ENCODE measurements around the gene ROBO1.

Gene ROBO1

DNA sequence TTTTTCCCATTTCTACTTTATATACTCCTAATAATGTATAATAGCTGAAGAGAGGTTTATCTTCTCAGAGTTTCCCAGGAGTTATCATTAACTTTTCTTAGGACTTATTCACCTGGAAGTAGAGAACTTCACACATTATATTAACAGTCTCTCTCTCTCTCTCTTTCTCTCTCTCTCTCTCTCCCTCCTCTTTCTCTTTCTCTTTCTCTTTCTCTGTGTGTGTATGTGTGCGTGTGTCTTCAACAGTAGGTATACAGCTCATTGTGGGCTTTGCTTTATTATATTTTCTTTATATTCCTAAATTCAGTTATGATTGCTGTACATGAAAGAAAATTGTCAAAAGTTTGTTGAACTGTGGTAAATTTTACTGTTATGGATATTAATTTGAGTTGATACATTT is 353.8 kb downstream of the ROBO1 start:
- Histone ChIP-seq H3K36me3 (ENCODE audit: low read length) (no peaks in the 10 kb centered on the region), H3K9ac (ENCODE audit: low read length) (no peak overlapping the region), H3K4me2 (ENCODE audit: low read depth, low read length, poor library complexity, severe bottlenecking) (no peak overlapping the region), H3K27ac (ENCODE audit: low read depth, low read length) (no peak overlapping the region), H3K9me3 (ENCODE audit: insufficient read depth, low read length) (no peaks in the 10 kb centered on the region), H3F3A (ENCODE audit: insufficient read depth) (no peaks in the 10 kb centered on the region), H3K79me2 (ENCODE audit: insufficient read depth, low read length) (no peaks in the 10 kb centered on the region), H3K4me3 (ENCODE audit: insufficient read depth, low read length, poor library complexity, severe bottlenecking) (no peak overlapping the region), H3K9me2 (replicated peaks; ENCODE audit: insufficient read depth, low read length) (no peaks in the 10 kb centered on the region), H4K20me1 (ENCODE audit: low read depth, low read length) (no peaks in the 10 kb centered on the region), H2AFZ (ENCODE audit: low read depth, low read length, severe bottlenecking) (no peak overlapping the region), H3K27me3 (ENCODE audit: low read length) (no peaks in the 10 kb centered on the region)
- TF ChIP-seq CTCF (IDR thresholded peaks at IDR 0.05; ENCODE audit: insufficient read depth, low read length, poor library complexity, severe bottlenecking) = no peak
- TF ChIP-seq EZH2phosphoT487 (conservative IDR thresholded peaks at IDR 0.05; ENCODE audit: low read length) = no peak

GRCh38 chr3:79412537-79412936 is 355.3 kb downstream of the ROBO1 start:
- no peaks in the 10 kb centered on the region for H3K9me2 ChIP-seq (replicated peaks; ENCODE audit: insufficient read depth, low read length)
- H3K27me3 ChIP-seq (ENCODE audit: low read length) = no peaks in the 10 kb centered on the region
- no peaks in the 10 kb centered on the region for H3K9me3 ChIP-seq (ENCODE audit: insufficient read depth, low read length)
- H3K79me2 ChIP-seq (ENCODE audit: insufficient read depth, low read length) = no peaks in the 10 kb centered on the region
- TF ChIP-seq EZH2phosphoT487 (conservative IDR thresholded peaks at IDR 0.05; ENCODE audit: low read length) (no peak), CTCF (IDR thresholded peaks at IDR 0.05; ENCODE audit: insufficient read depth, low read length, poor library complexity, severe bottlenecking) (no peak)
- no peaks in the 10 kb centered on the region for H4K20me1 ChIP-seq (ENCODE audit: low read depth, low read length)
- H3K27ac ChIP-seq (ENCODE audit: low read depth, low read length) = no peak overlapping the region
- no peak overlapping the region for H2AFZ ChIP-seq (ENCODE audit: low read depth, low read length, severe bottlenecking)
- no peaks in the 10 kb centered on the region for H3F3A ChIP-seq (ENCODE audit: insufficient read depth)
- H3K4me3 ChIP-seq (ENCODE audit: insufficient read depth, low read length, poor library complexity, severe bottlenecking) = no peak overlapping the region
- H3K9ac ChIP-seq (ENCODE audit: low read length) = no peak overlapping the region
- no peaks in the 10 kb centered on the region for H3K36me3 ChIP-seq (ENCODE audit: low read length)
- H3K4me2 ChIP-seq (ENCODE audit: low read depth, low read length, poor library complexity, severe bottlenecking) = no peak overlapping the region

DNA sequence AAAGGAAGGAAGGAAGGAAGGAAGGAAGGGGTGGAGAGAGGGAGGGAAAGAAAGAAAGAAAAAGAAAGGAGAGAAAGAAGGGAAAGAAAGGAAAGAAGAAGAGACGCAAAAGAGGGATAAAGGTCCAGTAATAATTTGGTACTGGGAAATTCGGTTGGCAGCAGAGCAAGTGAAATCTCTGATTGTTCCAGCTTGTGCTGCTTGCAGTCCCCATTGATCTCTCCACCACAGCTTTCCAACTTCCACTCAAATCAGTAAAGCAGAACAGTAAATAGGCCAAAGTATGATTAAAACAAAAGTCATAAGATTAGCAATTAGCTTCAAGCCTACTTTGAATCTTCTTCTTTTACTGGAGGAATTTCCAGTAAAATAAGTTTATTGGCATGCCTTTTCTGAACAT is 357.2 kb downstream of the ROBO1 start:
- Histone ChIP-seq H3K4me2 (ENCODE audit: low read depth, low read length, poor library complexity, severe bottlenecking) (no peak overlapping the region), H4K20me1 (ENCODE audit: low read depth, low read length) (no peaks in the 10 kb centered on the region), H3K27ac (ENCODE audit: low read depth, low read length) (no peak overlapping the region), H3K27me3 (ENCODE audit: low read length) (no peaks in the 10 kb centered on the region), H3K9ac (ENCODE audit: low read length) (no peak overlapping the region), H3K9me2 (replicated peaks; ENCODE audit: insufficient read depth, low read length) (no peaks in the 10 kb centered on the region), H2AFZ (ENCODE audit: low read depth, low read length, severe bottlenecking) (no peak overlapping the region), H3K9me3 (ENCODE audit: insufficient read depth, low read length) (no peaks in the 10 kb centered on the region), H3K79me2 (ENCODE audit: insufficient read depth, low read length) (no peaks in the 10 kb centered on the region), H3F3A (ENCODE audit: insufficient read depth) (no peaks in the 10 kb centered on the region), H3K36me3 (ENCODE audit: low read length) (no peaks in the 10 kb centered on the region), H3K4me3 (ENCODE audit: insufficient read depth, low read length, poor library complexity, severe bottlenecking) (no peak overlapping the region)
- TF ChIP-seq CTCF (IDR thresholded peaks at IDR 0.05; ENCODE audit: insufficient read depth, low read length, poor library complexity, severe bottlenecking) (no peak), EZH2phosphoT487 (conservative IDR thresholded peaks at IDR 0.05; ENCODE audit: low read length) (no peak)
